Fibroblast of pulmonary artery (primary cell): Measurements from ENCODE around the gene KLHL20.
"Not testable (repeated sequence)": the region's sequence is repeated elsewhere in the genome, so short reads cannot be mapped to it uniquely, and the experiment has no call there.

Experiments
- DNase-seq: peaks from one replicate; pipeline ENCODE4 v3.0.0-alpha.2; 2010; ENCODE audit warnings: low read depth
- H3K4me3 ChIP-seq: replicated peaks from 2 replicates; pipeline ENCODE4 v1.5.1; 2011; ENCODE audit warnings: low read depth, mild to moderate bottlenecking, control low read depth, low read length, moderate library complexity
- TF ChIP-seq, protein P1 (sequence below): IDR thresholded peaks from 2 replicates; pipeline ENCODE4 v1.5.1; 2011; ENCODE audit warnings: mild to moderate bottlenecking, control low read depth, low read length, inconsistent platforms; ENCODE audit errors: missing control alignments

KLHL20 gene

DNA sequence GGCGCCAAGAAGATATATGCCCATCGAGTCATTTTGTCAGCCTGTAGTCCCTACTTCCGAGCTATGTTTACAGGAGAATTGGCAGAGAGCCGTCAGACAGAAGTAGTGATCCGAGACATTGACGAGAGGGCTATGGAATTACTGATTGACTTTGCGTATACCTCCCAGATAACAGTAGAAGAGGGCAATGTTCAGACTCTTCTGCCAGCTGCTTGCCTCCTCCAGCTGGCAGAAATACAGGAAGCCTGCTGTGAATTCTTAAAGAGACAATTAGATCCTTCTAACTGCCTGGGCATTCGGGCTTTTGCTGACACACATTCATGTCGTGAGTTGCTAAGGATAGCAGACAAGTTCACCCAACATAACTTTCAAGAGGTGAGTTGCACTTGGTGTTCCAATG lies 19.1 kb downstream of the KLHL20 start:
- TF ChIP-seq, protein P1, sequence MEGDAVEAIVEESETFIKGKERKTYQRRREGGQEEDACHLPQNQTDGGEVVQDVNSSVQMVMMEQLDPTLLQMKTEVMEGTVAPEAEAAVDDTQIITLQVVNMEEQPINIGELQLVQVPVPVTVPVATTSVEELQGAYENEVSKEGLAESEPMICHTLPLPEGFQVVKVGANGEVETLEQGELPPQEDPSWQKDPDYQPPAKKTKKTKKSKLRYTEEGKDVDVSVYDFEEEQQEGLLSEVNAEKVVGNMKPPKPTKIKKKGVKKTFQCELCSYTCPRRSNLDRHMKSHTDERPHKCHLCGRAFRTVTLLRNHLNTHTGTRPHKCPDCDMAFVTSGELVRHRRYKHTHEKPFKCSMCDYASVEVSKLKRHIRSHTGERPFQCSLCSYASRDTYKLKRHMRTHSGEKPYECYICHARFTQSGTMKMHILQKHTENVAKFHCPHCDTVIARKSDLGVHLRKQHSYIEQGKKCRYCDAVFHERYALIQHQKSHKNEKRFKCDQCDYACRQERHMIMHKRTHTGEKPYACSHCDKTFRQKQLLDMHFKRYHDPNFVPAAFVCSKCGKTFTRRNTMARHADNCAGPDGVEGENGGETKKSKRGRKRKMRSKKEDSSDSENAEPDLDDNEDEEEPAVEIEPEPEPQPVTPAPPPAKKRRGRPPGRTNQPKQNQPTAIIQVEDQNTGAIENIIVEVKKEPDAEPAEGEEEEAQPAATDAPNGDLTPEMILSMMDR = no peak
- no peak for DNase-seq

DNA sequence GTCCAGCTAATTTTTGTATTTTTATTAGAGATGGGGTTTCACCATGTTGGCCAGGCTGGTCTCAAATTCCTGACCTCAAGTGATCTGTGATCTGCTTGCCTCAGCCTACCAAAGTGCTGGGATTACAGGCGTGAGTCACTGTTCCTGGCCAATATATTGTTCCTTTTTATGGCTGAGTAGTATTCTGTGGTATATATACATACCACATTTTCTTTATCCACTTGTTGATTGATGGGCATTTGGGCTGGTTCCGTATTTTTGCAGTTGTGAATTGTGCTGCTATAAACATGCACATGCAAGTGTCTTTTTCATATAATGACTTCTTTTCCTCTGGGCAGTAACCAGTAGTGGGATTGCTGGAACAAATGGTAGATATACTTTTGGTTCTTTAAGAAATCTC lies 21.3 kb downstream of the KLHL20 start:
- H3K4me3 ChIP-seq, DNase-seq: not testable (repeated sequence)

More for the DNA sequence above, 19.1 kb downstream of the KLHL20 start:
- no peak overlapping the region for H3K4me3 ChIP-seq

DNA sequence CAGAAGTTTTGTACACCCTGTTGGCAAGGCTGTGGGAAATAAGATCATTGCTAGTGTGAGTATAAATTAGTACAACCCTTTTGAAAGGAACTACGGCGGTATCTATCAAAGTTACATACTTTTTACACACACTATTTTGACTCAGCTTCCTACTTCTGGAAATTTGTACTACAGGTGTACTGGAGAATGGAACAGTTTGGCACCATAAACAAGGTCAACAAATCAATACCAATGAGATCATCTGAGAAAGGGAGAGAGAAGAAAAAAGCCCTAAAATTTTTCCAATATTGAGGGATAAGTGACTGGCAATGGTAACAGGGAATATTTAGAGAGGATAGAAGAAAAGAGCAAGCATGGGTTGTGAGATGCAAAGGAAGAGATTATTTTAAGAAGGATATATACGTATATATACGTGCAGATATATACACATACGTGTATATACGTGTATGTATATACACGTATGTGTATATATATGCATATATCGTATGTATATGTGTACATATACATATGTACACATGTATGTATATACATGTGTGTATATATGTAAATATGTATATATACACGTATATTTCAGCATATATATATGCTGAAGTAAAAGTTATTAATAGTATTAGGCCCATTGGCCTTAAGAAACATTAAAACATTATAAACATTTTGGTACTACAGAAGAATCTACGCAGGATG lies 27.6 kb downstream of the KLHL20 start:
- no peak overlapping the region for H3K4me3 ChIP-seq
- DNase-seq = no peak
- TF ChIP-seq, protein P1 = no peak

DNA sequence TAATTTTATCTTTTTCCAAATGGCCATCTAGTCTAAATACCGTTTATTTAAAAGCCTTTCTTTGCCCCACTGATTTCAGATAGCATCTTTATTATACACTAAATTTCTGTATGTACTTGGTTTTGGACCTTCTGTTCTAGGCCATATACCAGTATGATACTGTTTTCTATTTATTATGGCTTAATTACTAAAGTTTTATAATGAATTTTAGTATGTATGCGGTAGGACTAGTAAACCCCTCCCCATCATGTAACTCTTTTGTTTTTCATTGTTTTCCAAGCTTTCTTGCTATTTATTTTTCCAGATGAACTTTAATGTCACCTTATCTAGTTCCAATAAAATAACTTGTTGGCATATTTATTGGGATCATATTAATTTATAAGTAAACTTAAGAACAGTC lies 29.9 kb downstream of the KLHL20 start:
- TF ChIP-seq, protein P1 = no peak
- DNase-seq = no peak
- no peak overlapping the region for H3K4me3 ChIP-seq

DNA sequence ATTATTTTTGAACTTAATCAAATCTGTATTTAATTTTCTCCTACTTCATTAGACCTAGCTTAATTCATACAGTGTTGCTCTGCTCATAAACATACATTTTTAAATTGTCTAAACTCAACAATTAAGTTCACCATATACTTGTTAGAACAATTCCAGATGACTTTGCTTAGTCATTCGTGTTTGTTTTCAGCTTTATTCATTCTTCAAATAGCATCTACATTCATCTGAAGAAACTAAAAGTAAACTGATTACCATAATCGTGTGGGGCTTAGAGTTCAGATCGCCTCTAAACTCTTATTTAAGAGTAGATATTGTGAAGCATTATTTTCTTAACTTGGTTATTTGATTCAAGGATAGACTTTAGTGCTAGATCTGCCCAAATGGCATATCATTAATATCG lies 34.4 kb downstream of the KLHL20 start:
- DNase-seq = no peak
- H3K4me3 ChIP-seq = no peak overlapping the region
- TF ChIP-seq, protein P1 = no peak

DNA sequence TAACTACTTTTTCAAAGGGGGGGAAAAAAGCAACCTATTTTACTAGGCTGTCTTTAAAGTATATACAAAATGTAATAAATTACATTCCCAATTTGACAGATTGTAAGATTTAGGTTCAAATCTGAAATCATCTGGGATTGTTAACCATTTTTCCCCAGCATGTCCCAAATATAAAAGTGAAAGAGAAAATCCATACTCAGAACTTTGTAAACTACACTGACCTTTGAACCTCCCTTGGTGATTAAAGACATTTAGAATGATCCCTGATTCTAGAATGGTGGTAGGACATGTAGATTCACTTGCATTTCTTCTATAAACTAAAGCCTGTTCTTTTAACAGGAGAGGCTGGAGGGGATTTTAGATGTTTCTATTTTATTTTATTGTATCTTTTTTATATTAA lies 39.0 kb downstream of the KLHL20 start:
- TF ChIP-seq, protein P1 = no peak

DNA sequence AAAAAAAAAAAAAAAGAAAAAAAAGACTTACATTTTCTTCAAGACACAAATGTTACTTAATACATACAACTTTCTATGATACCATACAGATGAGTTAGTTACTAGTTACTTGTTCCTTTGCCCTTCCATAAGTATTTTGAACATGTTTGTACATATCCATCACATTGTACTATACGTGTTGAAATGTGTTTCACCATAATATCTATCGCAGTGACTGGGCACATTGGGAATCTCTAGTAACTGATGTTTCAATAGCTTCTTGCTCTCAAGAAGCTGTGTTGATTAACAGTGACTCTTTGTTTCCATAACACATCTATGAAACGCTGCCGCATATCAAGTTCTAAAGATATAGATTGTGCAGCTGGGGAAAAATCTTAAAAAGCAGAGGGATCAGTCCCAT lies 42.9 kb downstream of the KLHL20 start:
- TF ChIP-seq, protein P1 = no peak
- no peak overlapping the region for H3K4me3 ChIP-seq
- DNase-seq = no peak

More for the DNA sequence above, 39.0 kb downstream of the KLHL20 start:
- no peak for DNase-seq
- no peak overlapping the region for H3K4me3 ChIP-seq
